IMR-90 (cell line): ENCODE data around the gene XRCC5. TPM values are rescaled to one million over a fixed set of nuclear protein-coding genes. Genes with fewer than 3 reads are reported as not detected.

Experiments used
- ATAC-seq: fragments of 200-7000 bp; cut with Tn5 transposase; 2 replicates; pipeline ENCODE4 v1.9.1; 2020; ENCODE audit warnings: low read depth, mild to moderate bottlenecking, moderate library complexity
- BruUV-seq: library from RNA; stranded (reverse); fragments of 400-500 nt; replicated peaks from 2 replicates; lab custom pipeline; 2021; lab: Mats Ljungman, UMichigan
- CTCF ChIA-PET: fragments of 300-600 bp; formaldehyde crosslinking; extraction: SDS; loops from one replicate; lab custom pipeline; 2021; ENCODE audit warnings: antibody characterized with exemption; lab: Yijun Ruan, JAX
- POLR2A ChIA-PET: fragments of 300-600 bp; sonication (Branson Sonifier 250); formaldehyde crosslinking; loops from one replicate; lab custom pipeline; 2022; ENCODE audit warnings: antibody characterized with exemption; ENCODE audit not compliant: unreplicated experiment; lab: Charles Lee
- DNase-seq: peaks from one replicate; pipeline ENCODE4 v3.0.0; 2013
- H2AFZ ChIP-seq: replicated peaks from 2 replicates; pipeline ENCODE3; 2013; ENCODE audit warnings: low read length, mild to moderate bottlenecking; ENCODE audit not compliant: poor library complexity
- H2AK5ac ChIP-seq: 2 replicates; pipeline ENCODE4 v1.6.1; 2013; ENCODE audit warnings: low read depth, low read length, inconsistent platforms
- H2AK9ac ChIP-seq: replicated peaks from 2 replicates; pipeline ENCODE3; 2013; ENCODE audit warnings: mild to moderate bottlenecking, low read depth, low read length, moderate library complexity; ENCODE audit not compliant: poor library complexity
- H2BK120ac ChIP-seq: 2 replicates; pipeline ENCODE4 v1.6.1; 2013; ENCODE audit warnings: low read depth, low read length, inconsistent platforms
- H2BK15ac ChIP-seq: 3 replicates; pipeline ENCODE4 v1.6.1; 2013; ENCODE audit warnings: low read depth, low read length, inconsistent platforms
- H2BK20ac ChIP-seq: 2 replicates; pipeline ENCODE4 v1.6.1; 2013; ENCODE audit warnings: low read depth, mild to moderate bottlenecking, inconsistent platforms, low read length, moderate library complexity
- H2BK5ac ChIP-seq: 2 replicates; pipeline ENCODE4 v1.6.1; 2013; ENCODE audit warnings: mild to moderate bottlenecking, low read depth, low read length, inconsistent platforms; ENCODE audit not compliant: poor library complexity, severe bottlenecking
- H3K14ac ChIP-seq: replicated peaks from 2 replicates; pipeline ENCODE4 v1.6.1; 2013; ENCODE audit warnings: low read depth, low read length, inconsistent platforms
- H3K18ac ChIP-seq: 2 replicates; pipeline ENCODE4 v1.6.1; 2013; ENCODE audit warnings: low read depth, low read length, control low read depth
- H3K23ac ChIP-seq: 2 replicates; pipeline ENCODE4 v1.6.1; 2013; ENCODE audit warnings: low read depth, low read length, inconsistent platforms
- H3K27ac ChIP-seq: 2 replicates; pipeline ENCODE4 v1.5.1; 2013; ENCODE audit warnings: mild to moderate bottlenecking, control low read depth, low read length; ENCODE audit not compliant: insufficient read depth
- H3K27me3 ChIP-seq: 2 replicates; pipeline ENCODE4 v1.6.1; 2013; ENCODE audit warnings: low read length; ENCODE audit not compliant: control insufficient read depth, insufficient read depth
- H3K36me3 ChIP-seq: 2 replicates; pipeline ENCODE4 v1.6.1; 2013; ENCODE audit warnings: low read length, mixed read lengths; ENCODE audit not compliant: control insufficient read depth, insufficient read depth
- H3K4ac ChIP-seq: 2 replicates; pipeline ENCODE4 v1.6.1; 2013; ENCODE audit warnings: low read depth, low read length, inconsistent platforms
- H3K4me1 ChIP-seq: 2 replicates; pipeline ENCODE4 v1.6.1; 2013; ENCODE audit warnings: low read length, mixed read lengths; ENCODE audit not compliant: control insufficient read depth, insufficient read depth
- H3K4me2 ChIP-seq: 2 replicates; pipeline ENCODE4 v1.6.1; 2013; ENCODE audit warnings: low read depth, mild to moderate bottlenecking, control low read depth, low read length, moderate library complexity
- H3K4me3 ChIP-seq: 2 replicates; pipeline ENCODE4 v1.5.1; 2013; ENCODE audit warnings: low read depth, mild to moderate bottlenecking, control low read depth, low read length, moderate library complexity; ENCODE audit not compliant: insufficient read depth
- H3K56ac ChIP-seq: 2 replicates; pipeline ENCODE4 v1.6.1; 2013; ENCODE audit warnings: low read length, inconsistent platforms; ENCODE audit not compliant: insufficient read depth; ENCODE audit errors: extremely low read depth
- H3K79me1 ChIP-seq, 2 experiments: 2 replicates each; pipeline ENCODE4 v1.6.1; 2013; ENCODE audit warnings: low read length in 2 of 2, inconsistent platforms in 1 of 2, low read depth in 1 of 2
- H3K9ac ChIP-seq: 2 replicates; pipeline ENCODE4 v1.6.1; 2013; ENCODE audit warnings: low read depth, low read length, control low read depth
- H3K9me1 ChIP-seq: 2 replicates; pipeline ENCODE4 v1.6.1; 2013; ENCODE audit warnings: low read length, inconsistent platforms; ENCODE audit not compliant: insufficient read depth
- H3K9me3 ChIP-seq: 2 replicates; pipeline ENCODE4 v1.6.1; 2013; ENCODE audit warnings: low read length; ENCODE audit not compliant: control insufficient read depth, insufficient read depth
- H4K20me1 ChIP-seq: 2 replicates; pipeline ENCODE4 v1.6.1; 2013; ENCODE audit warnings: low read length, inconsistent platforms; ENCODE audit not compliant: insufficient read depth
- H4K5ac ChIP-seq: 2 replicates; pipeline ENCODE4 v1.6.1; 2013; ENCODE audit warnings: mild to moderate bottlenecking, low read depth, low read length, control low read depth
- H4K8ac ChIP-seq, 2 experiments: 2 replicates each; pipeline ENCODE4 v1.6.1; 2013; ENCODE audit warnings: low read depth in 2 of 2, low read length in 2 of 2, control low read depth in 1 of 2, inconsistent platforms in 1 of 2
- H4K91ac ChIP-seq: 2 replicates; pipeline ENCODE4 v1.6.1; 2013; ENCODE audit warnings: low read depth, low read length, inconsistent platforms; ENCODE audit not compliant: insufficient read depth
- BHLHE40 ChIP-seq: fragments of 150-350 bp; IDR thresholded peaks from 2 replicates; pipeline ENCODE4 v1.6.1; 2016; ENCODE audit warnings: mild to moderate bottlenecking, low read depth, low read length
- CEBPB ChIP-seq: IDR thresholded peaks from 2 replicates; pipeline ENCODE4 v1.6.1; 2012; ENCODE audit warnings: low read depth, low read length, improper control_type of control experiment
- CHD1 ChIP-seq: IDR thresholded peaks from 2 replicates; pipeline ENCODE4 v1.6.1; 2012; ENCODE audit warnings: low read depth, low read length, improper control_type of control experiment
- ELK1 ChIP-seq: fragments of 150-350 bp; IDR thresholded peaks from 2 replicates; pipeline ENCODE4 v1.6.1; 2016; ENCODE audit warnings: low read depth, mild to moderate bottlenecking, low read length, moderate library complexity, borderline replicate concordance
- FOS ChIP-seq: fragments of 150-350 bp; IDR thresholded peaks from 2 replicates; pipeline ENCODE4 v1.6.1; 2016; ENCODE audit warnings: low read depth, low read length
- MAFK ChIP-seq: IDR thresholded peaks from 2 replicates; pipeline ENCODE4 v1.6.1; 2012; ENCODE audit warnings: low read depth, low read length, improper control_type of control experiment
- MAZ ChIP-seq: IDR thresholded peaks from 2 replicates; pipeline ENCODE4 v1.6.1; 2012; ENCODE audit warnings: low read depth, mild to moderate bottlenecking, low read length, improper control_type of control experiment, moderate library complexity, borderline replicate concordance
- MXI1 ChIP-seq: IDR thresholded peaks from 2 replicates; pipeline ENCODE4 v1.6.1; 2012; ENCODE audit warnings: low read depth, mild to moderate bottlenecking, low read length, moderate library complexity, borderline replicate concordance
- NFE2L2 ChIP-seq: fragments of 150-350 bp; IDR thresholded peaks from 2 replicates; pipeline ENCODE4 v1.6.1; 2016; ENCODE audit warnings: low read depth, mild to moderate bottlenecking, low read length
- POLR2A ChIP-seq: IDR thresholded peaks from 2 replicates; pipeline ENCODE4 v1.6.1; 2012; ENCODE audit warnings: mild to moderate bottlenecking, low read depth, low read length
- RAD21 ChIP-seq: IDR thresholded peaks from 2 replicates; pipeline ENCODE4 v1.6.1; 2012; ENCODE audit warnings: low read length, improper control_type of control experiment
- RFX5 ChIP-seq: IDR thresholded peaks from 2 replicates; pipeline ENCODE4 v1.8.0; 2012; ENCODE audit warnings: low read depth, mild to moderate bottlenecking, low read length, moderate library complexity
- WGBS, 2 experiments: methylation state at CpG; one replicate each; pipeline versions ENCODE4 v1.1.5 to v1.1.7; 2013; ENCODE audit warnings: missing lambda C conversion rate in 2 of 2; ENCODE audit not compliant: insufficient read length in 1 of 2; ENCODE audit errors: extremely low coverage in 2 of 2; 5-methylcytosine and 5-hydroxymethylcytosine counted together
- dilution Hi-C: fragments of 300-500 bp; cut with HindIII; formaldehyde crosslinking; loops from one replicate; pipeline ENCODE4 v1.14.3; 2018; ENCODE audit warnings: low sequenced_read_pairs; ENCODE audit not compliant: unreplicated experiment
- in situ Hi-C: fragments of 300-500 bp; cut with MboI; formaldehyde crosslinking; loops from 3 replicates; pipeline ENCODE4 v1.14.3; 2019; ENCODE audit warnings: low sequenced_read_pairs, inconsistent platforms, mixed read lengths
- intact Hi-C: fragments of 100-400 bp; cut with micrococcal nuclease; formaldehyde crosslinking; loops from 2 replicates; pipeline ENCODE4 v1.10.0; 2022
- polyA plus RNA-seq, 3 experiments: library from polyadenylated mRNA; depleted of rRNA; stranded (reverse); fragments of >200 nt; gene quantifications; 2 replicates each; pipeline ENCODE4 v1.2.3, GENCODE V29; 2012; ENCODE audit warnings: low replicate concordance in 1 of 3
- total RNA-seq: library from RNA; depleted of rRNA; stranded (reverse); fragments of >200 nt; gene quantifications from 2 replicates; pipeline ENCODE4 v1.2.3, GENCODE V29; 2012
- TF ChIP-seq, protein P1 (sequence below): fragments of 150-350 bp; IDR thresholded peaks from 2 replicates; pipeline ENCODE4 v1.6.1; 2017; ENCODE audit warnings: mild to moderate bottlenecking, antibody characterized with exemption, low read length, low read depth
- TF ChIP-seq, protein P2 (sequence below): conservative IDR thresholded peaks from 2 replicates; pipeline ENCODE4 v1.5.1; 2012; ENCODE audit warnings: mild to moderate bottlenecking, low read depth, low read length, improper control_type of control experiment

XRCC5 gene
- total and polyA plus RNA-seq, 2 of the 4 experiments (the other 2 are of a cell fraction): 144 to 509 TPM

GRCh38 chr2:216170076-216170763 is 61.1 kb downstream of the XRCC5 start:
- no TSS peak for BruUV-seq
- H3K36me3 ChIP-seq: peaks cover 29% of the 10 kb centered on the region
- H4K5ac ChIP-seq: no peak overlapping the region
- H3K23ac ChIP-seq: no peak overlapping the region
- H4K91ac ChIP-seq: no peak overlapping the region
- no peak overlapping the region for H3K9ac ChIP-seq
- dilution Hi-C loops: no loop called here
- ATAC-seq (no peak), DNase-seq (no peak)
- in situ Hi-C loops: no loop called here
- TF ChIP-seq MAZ (no peak), RFX5 (no peak), CHD1 (no peak), POLR2A (no peak), RAD21 (no peak), BHLHE40 (no peak), MAFK (no peak), NFE2L2 (no peak), CEBPB (no peak), MXI1 (no peak), FOS (no peak), ELK1 (no peak)
- TF ChIP-seq, protein P1, sequence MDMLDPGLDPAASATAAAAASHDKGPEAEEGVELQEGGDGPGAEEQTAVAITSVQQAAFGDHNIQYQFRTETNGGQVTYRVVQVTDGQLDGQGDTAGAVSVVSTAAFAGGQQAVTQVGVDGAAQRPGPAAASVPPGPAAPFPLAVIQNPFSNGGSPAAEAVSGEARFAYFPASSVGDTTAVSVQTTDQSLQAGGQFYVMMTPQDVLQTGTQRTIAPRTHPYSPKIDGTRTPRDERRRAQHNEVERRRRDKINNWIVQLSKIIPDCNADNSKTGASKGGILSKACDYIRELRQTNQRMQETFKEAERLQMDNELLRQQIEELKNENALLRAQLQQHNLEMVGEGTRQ: no peak
- TF ChIP-seq, protein P2, sequence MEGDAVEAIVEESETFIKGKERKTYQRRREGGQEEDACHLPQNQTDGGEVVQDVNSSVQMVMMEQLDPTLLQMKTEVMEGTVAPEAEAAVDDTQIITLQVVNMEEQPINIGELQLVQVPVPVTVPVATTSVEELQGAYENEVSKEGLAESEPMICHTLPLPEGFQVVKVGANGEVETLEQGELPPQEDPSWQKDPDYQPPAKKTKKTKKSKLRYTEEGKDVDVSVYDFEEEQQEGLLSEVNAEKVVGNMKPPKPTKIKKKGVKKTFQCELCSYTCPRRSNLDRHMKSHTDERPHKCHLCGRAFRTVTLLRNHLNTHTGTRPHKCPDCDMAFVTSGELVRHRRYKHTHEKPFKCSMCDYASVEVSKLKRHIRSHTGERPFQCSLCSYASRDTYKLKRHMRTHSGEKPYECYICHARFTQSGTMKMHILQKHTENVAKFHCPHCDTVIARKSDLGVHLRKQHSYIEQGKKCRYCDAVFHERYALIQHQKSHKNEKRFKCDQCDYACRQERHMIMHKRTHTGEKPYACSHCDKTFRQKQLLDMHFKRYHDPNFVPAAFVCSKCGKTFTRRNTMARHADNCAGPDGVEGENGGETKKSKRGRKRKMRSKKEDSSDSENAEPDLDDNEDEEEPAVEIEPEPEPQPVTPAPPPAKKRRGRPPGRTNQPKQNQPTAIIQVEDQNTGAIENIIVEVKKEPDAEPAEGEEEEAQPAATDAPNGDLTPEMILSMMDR: no peak
- peaks cover 3% of the 10 kb centered on the region; the same call in 1 of the 2 replicates for H3K9me1 ChIP-seq
- no peaks in the 10 kb centered on the region for H3K27me3 ChIP-seq
- WGBS, 2 experiments: no CpG with 5 or more reads among the region's 4 CpGs
- no peak overlapping the region for H2BK20ac ChIP-seq
- H3K4me1 ChIP-seq: no peaks in the 10 kb centered on the region
- H2BK15ac ChIP-seq: no peak overlapping the region
- no peak overlapping the region for H3K4me2 ChIP-seq
- H4K8ac ChIP-seq: no peak overlapping the region
- no peak overlapping the region for H2AFZ ChIP-seq
- H3K4me3 ChIP-seq: no peak overlapping the region
- H3K9me3 ChIP-seq: no peaks in the 10 kb centered on the region
- H3K27ac ChIP-seq: no peak overlapping the region
- no peak overlapping the region for H3K18ac ChIP-seq
- no peak overlapping the region for H2BK120ac ChIP-seq
- POLR2A ChIA-PET: no interaction called here
- 0 out of 2 replicates have a peak, but pooled peaks cover 3% of the 10 kb centered on the region for H4K20me1 ChIP-seq
- no peak overlapping the region for H3K14ac ChIP-seq
- H2AK9ac ChIP-seq: no peak overlapping the region
- H3K79me1 ChIP-seq: peaks cover 45 to 50% of the 10 kb centered on the region in 2 experiments
- intact Hi-C loops: no loop called here
- no peak overlapping the region for H3K56ac ChIP-seq
- no peak overlapping the region for H3K4ac ChIP-seq
- no peak overlapping the region for H2BK5ac ChIP-seq
- CTCF ChIA-PET: no interaction called here
- H2AK5ac ChIP-seq: no peak overlapping the region
